IMR-90 (cell line): ENCODE measurements around the gene RBM44.

ENCODE experiments used
- BHLHE40 ChIP-seq: fragments of 150-350 bp; IDR thresholded peaks from 2 replicates; pipeline ENCODE4 v1.6.1; 2016; ENCODE audit warnings: mild to moderate bottlenecking, low read depth, low read length
- CEBPB ChIP-seq: IDR thresholded peaks from 2 replicates; pipeline ENCODE4 v1.6.1; 2012; ENCODE audit warnings: low read depth, low read length, improper control_type of control experiment
- CHD1 ChIP-seq: IDR thresholded peaks from 2 replicates; pipeline ENCODE4 v1.6.1; 2012; ENCODE audit warnings: low read depth, low read length, improper control_type of control experiment
- MAZ ChIP-seq: IDR thresholded peaks from 2 replicates; pipeline ENCODE4 v1.6.1; 2012; ENCODE audit warnings: low read depth, mild to moderate bottlenecking, low read length, improper control_type of control experiment, moderate library complexity, borderline replicate concordance
- NFE2L2 ChIP-seq: fragments of 150-350 bp; IDR thresholded peaks from 2 replicates; pipeline ENCODE4 v1.6.1; 2016; ENCODE audit warnings: low read depth, mild to moderate bottlenecking, low read length
- POLR2A ChIP-seq: IDR thresholded peaks from 2 replicates; pipeline ENCODE4 v1.6.1; 2012; ENCODE audit warnings: mild to moderate bottlenecking, low read depth, low read length
- RFX5 ChIP-seq: IDR thresholded peaks from 2 replicates; pipeline ENCODE4 v1.8.0; 2012; ENCODE audit warnings: low read depth, mild to moderate bottlenecking, low read length, moderate library complexity
- SMC3 ChIP-seq: fragments of 150-350 bp; IDR thresholded peaks from 2 replicates; pipeline ENCODE4 v1.6.1; 2016; ENCODE audit warnings: low read depth, mild to moderate bottlenecking, antibody characterized with exemption, low read length, moderate library complexity
- USF2 ChIP-seq: fragments of 150-350 bp; IDR thresholded peaks from 2 replicates; pipeline ENCODE4 v1.6.1; 2017; ENCODE audit warnings: mild to moderate bottlenecking, antibody characterized with exemption, low read length, low read depth
- TF ChIP-seq, protein P1 (sequence below): conservative IDR thresholded peaks from 2 replicates; pipeline ENCODE4 v1.5.1; 2012; ENCODE audit warnings: mild to moderate bottlenecking, low read depth, low read length, improper control_type of control experiment

DNA sequence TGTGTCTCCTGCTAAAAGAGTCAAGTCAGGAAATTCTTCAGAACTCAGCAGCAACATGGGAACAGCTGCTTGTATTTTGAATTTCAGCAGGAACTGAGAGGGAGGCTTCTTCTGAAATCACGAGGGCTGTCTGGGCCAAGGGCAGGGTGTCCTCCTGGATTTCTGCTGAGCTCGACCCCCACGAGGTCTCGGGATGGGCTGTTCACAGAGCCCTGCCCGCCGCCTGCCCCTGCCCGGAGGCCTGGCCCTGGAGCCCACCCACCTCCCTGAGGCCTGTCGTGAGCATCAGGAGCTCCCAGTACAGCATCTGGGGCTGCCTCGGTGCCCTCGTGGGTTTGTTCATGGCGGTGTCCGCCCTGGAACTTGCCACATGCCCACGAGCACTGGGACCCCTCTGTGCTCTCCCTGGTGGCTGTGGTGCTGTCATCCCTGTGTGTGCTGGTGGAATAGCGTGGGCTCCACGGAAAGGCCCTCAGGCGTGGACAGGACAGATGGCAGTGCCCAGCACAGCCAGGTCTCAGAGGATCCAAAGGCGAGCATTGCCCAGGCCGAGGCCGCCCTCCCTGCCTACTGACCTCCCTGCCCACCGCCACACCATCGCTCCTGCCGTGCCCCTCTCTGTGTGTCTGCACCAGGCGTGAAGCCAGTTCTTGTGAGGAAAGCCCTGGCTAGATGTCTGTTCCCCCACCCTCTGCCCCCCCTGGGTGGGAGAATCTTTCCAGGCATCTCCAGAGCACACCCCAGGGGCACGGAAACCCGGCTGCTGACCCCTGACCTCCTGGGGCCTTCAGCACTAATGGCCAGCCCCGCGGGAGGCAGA is 86.7 kb downstream of the RBM44 start:
- TF ChIP-seq POLR2A (no peak), SMC3 (no peak), CHD1 (no peak), RFX5 (no peak), USF2 (no peak), CEBPB (no peak), MAZ (no peak), BHLHE40 (no peak), NFE2L2 (no peak)
- TF ChIP-seq, protein P1, sequence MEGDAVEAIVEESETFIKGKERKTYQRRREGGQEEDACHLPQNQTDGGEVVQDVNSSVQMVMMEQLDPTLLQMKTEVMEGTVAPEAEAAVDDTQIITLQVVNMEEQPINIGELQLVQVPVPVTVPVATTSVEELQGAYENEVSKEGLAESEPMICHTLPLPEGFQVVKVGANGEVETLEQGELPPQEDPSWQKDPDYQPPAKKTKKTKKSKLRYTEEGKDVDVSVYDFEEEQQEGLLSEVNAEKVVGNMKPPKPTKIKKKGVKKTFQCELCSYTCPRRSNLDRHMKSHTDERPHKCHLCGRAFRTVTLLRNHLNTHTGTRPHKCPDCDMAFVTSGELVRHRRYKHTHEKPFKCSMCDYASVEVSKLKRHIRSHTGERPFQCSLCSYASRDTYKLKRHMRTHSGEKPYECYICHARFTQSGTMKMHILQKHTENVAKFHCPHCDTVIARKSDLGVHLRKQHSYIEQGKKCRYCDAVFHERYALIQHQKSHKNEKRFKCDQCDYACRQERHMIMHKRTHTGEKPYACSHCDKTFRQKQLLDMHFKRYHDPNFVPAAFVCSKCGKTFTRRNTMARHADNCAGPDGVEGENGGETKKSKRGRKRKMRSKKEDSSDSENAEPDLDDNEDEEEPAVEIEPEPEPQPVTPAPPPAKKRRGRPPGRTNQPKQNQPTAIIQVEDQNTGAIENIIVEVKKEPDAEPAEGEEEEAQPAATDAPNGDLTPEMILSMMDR, result no peak
